ENCODE data around the gene KLHL1.

KLHL1 gene

DNA sequence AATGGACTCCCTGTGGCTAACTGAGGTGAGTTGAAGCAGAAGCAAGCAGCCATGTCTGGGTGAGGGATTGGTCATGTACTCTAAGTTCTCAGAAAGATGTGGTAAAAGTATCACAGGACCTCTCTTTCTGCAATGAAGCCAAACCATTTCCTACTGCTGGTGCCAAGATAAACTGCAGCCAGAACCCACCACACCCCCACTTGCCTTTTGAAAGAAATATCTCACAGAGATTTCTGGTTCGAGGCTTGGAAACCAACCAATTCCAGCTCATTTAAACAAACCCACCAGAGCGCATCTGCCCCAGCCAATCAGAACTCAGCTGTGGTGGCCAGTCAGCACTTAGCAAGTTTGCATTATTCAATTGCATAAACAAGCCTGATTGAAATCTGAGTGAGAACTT lies 205.2 kb downstream of the KLHL1 start:
- H3K4me3 ChIP-seq, result no peak overlapping the region

DNA sequence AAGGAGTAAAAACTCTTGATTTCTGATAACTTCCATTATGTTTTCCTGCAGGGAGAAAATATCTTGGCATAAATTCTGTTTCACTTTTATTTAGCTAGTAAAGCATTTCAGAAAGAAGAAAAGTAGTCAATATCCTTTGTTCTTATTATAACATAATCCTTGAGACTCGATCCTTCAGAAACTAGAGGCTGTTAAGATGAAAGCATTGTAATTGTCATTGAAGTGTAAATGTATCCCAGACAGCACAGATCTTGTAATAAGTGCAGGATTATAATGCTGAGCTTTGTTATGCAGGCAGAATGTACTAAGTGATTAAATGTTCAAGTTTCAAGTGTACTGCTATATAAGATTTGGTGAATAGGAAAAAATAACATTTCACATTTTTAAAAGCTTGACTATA lies 225.8 kb downstream of the KLHL1 start:
- no peak overlapping the region for H3K27ac ChIP-seq
- no peak overlapping the region for H3K4me3 ChIP-seq

More for the DNA sequence above, 205.2 kb downstream of the KLHL1 start:
- no peak overlapping the region for H3K27ac ChIP-seq

DNA sequence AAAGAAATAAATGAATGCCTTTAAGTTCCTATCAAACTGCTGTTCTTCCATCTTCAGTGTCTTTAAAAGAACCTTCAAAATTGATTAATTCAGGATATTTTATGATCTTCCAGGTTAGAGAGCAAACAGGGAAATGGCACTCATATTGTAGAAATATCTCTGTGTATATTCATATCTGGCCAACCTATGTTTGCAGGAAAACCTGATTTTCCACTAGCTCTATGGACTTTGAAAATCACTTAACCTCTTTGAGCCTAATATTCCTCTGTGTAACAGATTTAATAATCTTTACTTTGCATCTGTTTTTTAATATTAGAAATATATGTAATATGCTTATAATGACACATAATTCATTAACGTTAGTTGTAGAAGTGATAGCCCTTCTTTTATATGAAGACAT lies 228.3 kb downstream of the KLHL1 start:
- no peak overlapping the region for H3K4me3 ChIP-seq
- H3K27ac ChIP-seq, result no peak overlapping the region

DNA sequence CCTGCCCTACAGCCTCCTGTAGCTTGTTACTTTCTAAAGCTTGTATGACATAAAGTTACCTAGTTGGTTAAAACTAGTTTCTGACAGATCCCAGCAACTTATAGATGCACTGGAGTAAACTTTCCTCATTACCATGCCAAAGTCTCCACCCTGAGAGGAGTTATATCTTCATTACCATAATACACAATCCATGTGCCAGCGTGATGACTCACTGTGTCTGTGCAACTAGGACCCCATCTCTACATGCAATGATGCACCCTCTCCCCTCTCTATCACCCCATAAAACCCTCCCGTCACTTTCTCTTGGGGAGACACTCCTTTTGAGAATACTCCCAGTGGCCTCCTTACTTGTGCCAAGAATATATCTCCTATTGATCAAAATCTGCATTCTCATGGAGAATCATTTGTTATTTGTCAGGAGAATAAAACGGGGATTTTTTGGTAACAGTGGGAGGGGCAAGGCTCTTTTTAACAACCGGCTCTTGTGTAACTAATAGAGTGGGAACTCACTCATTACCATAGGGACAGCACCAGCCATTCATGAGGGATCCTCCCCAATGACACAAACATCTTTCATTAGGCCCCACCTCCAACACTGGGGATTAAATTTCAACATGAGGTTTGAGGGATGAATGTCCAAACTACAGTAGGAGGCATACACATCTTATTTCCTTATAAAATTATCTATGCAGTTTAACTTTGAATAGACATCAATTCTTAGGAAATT lies 235.8 kb downstream of the KLHL1 start:
- no peak overlapping the region for H3K27ac ChIP-seq
- no peak overlapping the region for H3K4me3 ChIP-seq

DNA sequence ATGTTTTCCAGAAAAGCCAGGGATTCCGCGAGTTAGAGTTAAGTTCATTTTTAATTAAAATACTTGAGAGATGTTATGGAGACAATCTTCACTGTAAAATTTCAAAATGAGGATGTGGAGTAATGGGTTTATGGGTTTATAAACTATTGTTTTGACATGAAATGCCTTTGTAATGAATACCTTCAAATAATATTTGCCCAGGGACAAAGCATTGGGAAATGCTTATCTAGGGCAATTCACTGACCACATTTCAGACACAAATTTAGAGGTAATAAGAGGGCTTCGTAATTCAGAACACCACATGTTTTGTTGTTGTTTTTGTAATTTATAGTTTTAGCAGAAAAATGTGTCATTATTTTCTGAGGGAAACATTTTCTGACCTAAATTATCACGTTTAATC lies 241.7 kb downstream of the KLHL1 start:
- H3K27ac ChIP-seq, result no peak overlapping the region
- no peak overlapping the region for H3K4me3 ChIP-seq

DNA sequence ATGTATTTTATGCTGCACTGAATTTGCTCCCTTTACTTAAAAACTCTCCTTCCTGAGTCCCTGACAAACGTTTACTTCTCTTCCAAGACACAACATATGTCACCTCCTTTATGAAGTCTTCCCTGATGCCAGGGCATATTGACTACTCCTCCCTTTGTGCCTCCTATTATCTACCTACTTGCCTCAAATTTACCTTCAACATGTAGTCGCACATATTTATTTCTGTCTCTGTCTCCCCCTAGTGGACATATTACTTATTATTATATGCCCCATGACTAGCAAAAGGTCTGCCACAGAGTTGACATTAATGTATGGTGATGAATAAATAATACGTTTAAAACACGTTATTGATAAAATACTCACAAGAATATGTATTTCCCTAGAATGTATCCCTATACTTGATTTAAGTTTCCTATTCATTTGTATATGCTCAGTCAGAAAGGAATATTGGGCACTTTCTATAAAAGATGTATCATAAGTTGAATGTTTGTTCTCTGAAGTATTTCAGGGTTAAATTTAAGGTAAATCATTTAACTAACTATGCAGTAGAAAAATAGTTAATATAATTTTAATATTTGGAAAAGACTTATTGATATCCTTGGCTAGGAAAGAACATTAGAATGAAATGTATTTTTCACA lies 250.9 kb downstream of the KLHL1 start:
- Histone ChIP-seq H3K27ac (no peak overlapping the region), H3K4me3 (no peak overlapping the region)

DNA sequence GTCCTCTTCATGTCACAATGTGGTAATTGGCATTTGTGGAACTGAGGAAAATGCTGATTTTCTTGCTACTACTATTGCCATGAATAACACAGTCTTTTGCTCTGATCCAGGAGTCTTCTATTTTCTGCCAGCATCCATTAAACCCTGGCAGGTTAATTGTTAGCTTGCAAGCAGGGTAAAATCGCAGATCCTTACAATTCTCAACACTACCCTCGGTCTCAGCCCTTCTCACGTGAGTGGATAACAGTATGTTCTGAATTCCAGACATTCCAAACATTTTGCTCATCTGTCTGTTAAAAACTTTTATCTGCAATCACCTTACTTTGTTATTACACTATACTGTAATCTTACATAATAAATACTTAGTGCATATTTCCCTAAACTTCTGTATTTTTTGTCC lies 251.9 kb downstream of the KLHL1 start:
- H3K27ac ChIP-seq, result no peak overlapping the region

DNA sequence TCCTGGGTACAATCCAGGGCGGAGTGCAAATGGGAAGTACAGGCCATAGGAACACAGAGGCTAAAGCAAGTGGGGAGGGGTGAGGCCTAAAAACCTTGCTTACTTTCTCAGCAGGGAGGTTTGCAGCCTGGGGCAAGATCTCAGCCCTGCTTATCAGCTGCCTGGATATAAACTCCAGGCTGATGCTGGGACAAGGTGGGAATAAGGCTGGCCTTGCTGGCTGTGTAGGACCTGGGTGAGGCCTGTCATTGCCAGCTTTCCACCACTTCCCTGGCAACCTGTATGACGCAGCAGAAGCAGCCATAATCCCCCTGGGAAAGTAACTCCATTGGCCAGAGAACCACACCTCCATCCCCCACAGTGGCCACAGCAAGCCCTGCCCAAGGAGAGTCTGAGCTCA lies 279.7 kb downstream of the KLHL1 start:
- Histone ChIP-seq H3K4me3 (no peak overlapping the region), H3K27ac (no peak overlapping the region)

More for the DNA sequence above, 251.9 kb downstream of the KLHL1 start:
- H3K4me3 ChIP-seq, result no peak overlapping the region

DNA sequence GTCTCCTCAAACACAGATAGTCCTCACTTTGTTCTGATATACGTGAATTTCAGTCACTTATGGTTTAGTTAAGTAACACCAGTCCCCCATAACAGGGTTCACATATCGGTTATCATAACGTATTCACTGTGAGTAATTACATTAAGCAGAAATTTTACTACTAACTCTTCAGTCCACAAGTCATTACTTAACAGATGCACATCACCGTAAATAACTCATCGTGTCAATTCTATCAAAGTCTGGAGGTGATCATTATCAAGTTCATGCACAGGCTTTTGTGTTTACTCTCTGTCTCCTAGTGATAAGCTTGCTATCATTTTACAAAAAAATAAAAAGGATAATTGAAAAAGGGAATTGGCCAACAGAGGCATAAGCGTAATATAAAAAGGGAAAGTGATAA lies 288.1 kb downstream of the KLHL1 start:
- H3K27ac ChIP-seq, result no peak overlapping the region
- no peak overlapping the region for H3K4me3 ChIP-seq

DNA sequence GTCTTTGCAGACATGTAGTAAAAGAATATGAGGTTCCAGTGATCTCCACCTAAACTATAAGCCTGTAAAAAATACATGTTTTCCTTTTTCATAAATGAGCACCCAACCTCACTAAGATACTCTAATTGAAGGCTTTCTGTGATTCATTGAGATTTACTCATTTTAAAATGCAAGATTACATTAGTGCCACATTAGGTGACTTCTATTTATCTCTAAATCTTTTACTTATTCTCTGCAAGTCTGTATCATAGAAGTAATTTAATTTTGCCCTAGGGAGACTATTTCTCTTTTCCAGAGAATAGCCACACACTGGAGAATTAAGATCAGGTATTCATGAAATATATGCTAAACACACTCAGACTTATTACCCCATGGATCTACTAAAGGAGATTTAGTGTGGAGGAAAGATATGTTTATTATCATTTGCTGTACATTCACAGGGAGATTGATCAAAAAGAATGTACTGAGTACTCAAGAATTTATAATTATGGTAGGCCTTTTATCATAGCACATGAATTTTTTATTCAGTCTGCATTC lies 290.9 kb downstream of the KLHL1 start:
- Histone ChIP-seq H3K4me3 (no peak overlapping the region), H3K27ac (no peak overlapping the region)

DNA sequence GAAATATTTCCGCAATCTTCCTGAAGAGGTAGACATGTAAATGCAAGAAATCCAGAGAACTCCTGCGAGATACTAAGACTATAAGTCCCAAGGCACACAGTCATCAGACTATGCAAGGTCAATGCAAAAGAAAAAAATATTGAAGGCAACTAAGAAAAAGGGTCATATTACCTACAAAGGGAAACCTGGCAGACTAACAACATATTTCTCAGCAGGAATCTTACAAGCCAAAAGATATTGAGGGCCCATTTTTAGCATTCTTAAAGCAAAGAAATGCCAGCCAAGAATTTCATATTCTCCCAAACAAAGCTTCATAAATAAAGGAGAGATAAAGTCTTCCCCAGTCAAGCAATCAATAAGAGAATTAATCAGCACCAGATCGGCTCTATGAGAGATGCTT lies 299.1 kb downstream of the KLHL1 start:
- H3K27ac ChIP-seq, result no peak overlapping the region
- no peak overlapping the region for H3K4me3 ChIP-seq

DNA sequence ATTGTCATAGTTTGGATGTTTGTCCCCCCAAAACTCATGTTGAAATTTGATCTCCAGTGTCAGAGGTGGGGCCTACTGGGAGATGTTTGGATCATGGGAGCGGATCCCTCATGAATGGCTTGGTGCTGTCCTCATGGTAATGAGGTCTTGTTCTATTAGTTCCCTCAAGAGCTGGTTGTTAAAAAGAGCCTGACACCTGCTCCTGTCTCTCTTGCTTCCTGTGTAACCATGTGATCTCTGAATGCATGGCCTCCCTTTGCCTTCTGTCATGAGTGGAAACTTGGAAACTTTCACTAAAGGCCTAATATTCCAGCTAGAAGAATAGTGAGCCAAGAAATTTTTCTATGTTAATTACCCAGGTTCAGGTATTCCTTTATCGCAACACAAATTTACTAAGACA lies 312.0 kb downstream of the KLHL1 start:
- Histone ChIP-seq H3K27ac (no peak overlapping the region), H3K4me3 (no peak overlapping the region)

DNA sequence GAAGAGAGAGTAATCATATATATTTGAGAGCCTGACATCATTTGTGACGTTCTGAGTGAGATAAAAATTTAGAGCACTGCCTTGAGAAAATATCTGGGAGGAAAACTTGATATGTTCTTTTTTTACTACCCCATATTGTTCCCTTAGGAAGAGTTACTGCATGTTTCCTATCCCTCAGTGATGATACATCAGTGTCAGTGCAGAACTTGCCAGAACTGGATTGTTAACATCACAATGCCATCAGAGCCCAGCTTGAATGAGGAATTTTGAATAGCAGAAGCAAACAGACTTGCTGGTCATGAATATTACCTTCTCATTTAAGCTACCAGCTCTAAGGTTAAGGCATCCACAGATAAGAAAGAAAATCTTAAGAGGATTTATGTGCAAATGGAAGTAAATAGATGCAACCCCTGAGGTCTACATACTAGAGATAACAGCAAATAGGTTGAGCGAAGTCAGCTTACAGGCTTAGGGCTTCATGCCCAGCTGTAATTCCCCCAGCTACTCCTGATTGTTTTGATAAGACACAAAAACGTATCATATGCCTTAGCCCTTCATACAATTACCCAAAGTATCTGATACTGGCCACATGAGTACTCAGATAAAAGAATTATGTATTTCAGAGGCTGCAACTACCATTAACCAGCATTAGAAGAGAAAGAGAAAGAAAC lies 314.3 kb downstream of the KLHL1 start:
- Histone ChIP-seq H3K4me3 (no peak overlapping the region), H3K27ac (no peak overlapping the region)

DNA sequence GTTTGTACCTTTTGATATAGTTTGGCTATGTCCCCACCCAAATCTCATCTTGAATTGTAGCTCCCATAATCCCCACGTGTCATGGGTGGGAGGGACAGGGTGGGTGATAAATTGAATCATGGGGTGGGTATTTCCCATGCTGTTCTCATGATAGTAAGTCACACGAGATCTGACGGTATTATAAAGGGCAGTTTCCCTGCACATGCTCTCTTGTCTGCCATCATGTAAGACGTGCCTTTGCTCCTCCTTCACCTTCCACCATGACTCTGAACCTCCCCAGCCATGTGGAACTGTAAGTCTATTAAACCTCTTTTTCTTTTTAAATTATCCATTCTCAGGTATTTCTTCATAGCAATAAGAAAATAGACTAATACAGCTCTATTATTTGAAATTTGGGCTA lies 331.3 kb downstream of the KLHL1 start:
- H3K4me3 ChIP-seq, result no peak overlapping the region
- H3K27ac ChIP-seq, result no peak overlapping the region

DNA sequence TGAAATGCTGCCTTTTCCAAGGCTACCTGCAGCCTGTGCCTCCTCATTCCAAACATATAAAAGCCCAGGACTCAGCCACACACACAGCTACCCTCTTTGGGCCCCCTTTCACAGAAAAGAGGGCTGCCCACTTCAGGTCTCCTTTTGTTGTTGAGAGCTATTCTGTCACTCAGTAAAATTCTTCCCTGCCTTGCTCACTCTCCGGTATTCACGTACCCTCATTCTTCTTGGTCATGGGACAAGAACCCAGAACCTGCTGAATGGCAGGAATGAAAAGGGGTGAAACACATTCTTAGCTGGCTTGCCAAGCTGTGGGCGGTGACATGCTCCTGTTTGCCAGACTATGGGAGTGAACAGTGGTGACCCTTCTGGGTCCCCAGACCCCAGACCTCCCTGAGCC lies 338.6 kb downstream of the KLHL1 start:
- no peak overlapping the region for H3K4me3 ChIP-seq
- H3K27ac ChIP-seq, result no peak overlapping the region

DNA sequence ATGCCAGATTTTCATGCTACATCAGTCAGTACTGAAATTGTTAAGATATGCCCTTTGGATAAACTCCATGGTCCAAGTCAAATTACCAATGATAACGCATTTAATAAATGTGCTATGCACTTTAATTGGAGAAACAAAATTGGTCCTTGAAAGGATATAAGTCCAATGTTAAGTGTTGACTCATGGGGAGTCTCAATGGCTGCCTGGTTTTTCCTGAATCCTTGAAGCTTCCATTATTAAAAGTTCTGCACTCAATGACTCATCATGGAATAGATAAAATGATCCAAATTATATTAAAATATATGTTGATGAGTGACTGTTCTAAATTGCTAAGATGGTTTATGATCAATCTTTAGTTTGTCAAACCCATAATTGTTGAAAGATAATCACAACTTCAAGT lies 346.7 kb downstream of the KLHL1 start:
- Histone ChIP-seq H3K4me3 (no peak overlapping the region), H3K27ac (no peak overlapping the region)

DNA sequence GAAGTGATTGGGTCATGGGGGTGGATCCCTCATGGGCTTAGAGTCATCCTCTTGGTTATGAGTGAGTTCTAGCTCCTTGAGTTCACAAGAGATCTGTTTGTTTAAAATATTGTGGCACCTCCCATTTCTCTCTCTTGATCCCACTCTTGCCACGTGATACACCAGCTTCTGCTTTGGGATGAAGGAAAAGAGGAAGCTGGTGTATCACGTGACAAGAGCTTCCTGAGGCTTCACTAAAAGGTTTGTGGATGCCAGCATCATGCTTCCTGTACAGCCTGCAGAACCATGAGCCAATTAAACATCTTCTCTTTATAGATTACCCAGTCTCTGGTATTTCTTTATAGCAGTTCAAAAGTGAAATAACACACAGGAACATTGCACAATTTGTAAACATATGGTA lies 353.2 kb downstream of the KLHL1 start:
- no peak overlapping the region for H3K4me3 ChIP-seq
- H3K27ac ChIP-seq, result no peak overlapping the region

DNA sequence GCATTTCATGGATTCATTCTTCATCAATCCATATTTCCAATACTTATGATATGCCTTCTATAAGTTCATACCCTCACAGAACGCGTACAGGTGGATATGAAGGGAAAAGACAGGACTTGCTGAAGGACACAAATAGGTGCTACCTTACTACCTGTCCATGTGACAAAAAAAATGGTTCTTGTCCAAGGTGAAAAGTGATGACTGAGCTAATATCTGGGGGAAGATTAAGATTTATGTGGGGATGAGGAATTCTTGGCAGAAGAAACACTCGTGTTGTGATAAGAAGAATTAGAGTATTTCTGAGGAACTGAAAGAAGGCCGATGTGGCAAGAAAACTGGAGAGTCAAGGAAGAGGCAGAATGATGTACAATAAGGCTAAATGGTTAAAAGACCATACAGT lies 357.0 kb downstream of the KLHL1 start:
- Histone ChIP-seq H3K27ac (no peak overlapping the region), H3K4me3 (no peak overlapping the region)

DNA sequence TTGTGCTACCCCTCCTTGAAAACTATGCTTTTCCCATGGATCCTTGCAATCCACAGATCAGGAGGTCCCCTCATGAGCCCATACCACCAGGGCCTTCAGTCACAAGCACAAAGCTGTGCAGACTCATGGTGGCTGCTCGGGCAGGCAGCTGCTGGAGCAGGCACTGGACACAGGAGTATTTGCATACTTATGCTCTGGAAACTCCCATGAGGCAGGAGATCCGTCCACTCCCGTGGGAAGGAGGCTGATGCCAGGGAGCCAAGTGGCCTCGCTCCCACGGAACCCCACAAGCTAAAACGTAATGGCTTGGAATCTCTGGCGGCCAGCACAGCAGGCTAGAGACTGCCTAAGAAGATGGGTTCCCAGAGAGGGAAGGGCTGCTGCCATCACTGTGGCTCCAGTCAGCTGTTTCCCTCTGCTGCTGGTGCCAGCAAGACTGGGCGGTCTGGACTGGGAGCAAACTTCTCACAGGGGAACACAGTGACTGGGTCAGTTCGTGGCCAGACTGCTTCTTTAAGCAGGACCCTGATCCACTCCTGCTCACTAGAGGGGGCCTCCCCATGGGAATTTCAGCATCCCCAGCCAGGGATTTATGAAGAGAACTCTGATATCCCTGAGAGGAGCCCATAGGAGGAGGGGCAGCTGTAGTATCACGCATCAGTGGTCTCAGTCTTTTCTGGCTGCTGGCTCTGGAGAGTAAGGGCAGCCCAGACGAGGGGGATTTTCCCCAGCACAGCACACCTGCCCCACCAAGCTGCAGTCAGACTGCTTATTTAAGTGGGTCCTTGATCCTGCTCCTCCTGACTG lies 370.9 kb downstream of the KLHL1 start:
- H3K4me3 ChIP-seq, result no peak overlapping the region
- H3K27ac ChIP-seq, result no peak overlapping the region

DNA sequence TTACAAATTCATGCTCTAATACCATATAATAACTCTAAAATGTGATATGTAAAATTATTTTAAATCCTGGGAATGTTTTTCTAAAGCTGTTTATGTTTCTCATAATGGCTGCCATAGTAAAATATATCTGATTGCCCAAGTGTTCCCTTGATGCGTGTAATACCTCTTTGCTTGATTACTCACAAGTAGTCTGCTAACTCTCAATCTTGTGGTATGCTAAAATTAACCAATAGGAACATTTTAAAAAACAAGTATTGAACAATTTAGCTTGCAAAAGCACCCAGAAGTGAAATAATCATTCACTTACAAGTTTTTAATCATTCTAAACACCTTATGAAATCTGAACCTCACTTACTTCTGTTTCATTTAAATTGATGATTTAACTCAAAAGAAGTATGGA lies 386.6 kb downstream of the KLHL1 start:
- Histone ChIP-seq H3K27ac (no peak overlapping the region), H3K4me3 (no peak overlapping the region)
